Mesenchymal stem cell (in vitro differentiated cells and primary cell): Measurements from ENCODE around the gene MT1A.

ENCODE experiments used
- DNase-seq: peaks from one replicate; pipeline ENCODE4 v3.0.0-alpha.2; 2013
- H2AFZ ChIP-seq: one replicate; pipeline ENCODE4 v1.6.1; 2013; ENCODE audit warnings: low read depth, mild to moderate bottlenecking, control low read depth, inconsistent platforms, low read length, moderate library complexity
- H2AK5ac ChIP-seq: 2 replicates; pipeline ENCODE4 v1.6.1; 2013; ENCODE audit warnings: low read length, moderate library complexity, mild to moderate bottlenecking, inconsistent platforms; ENCODE audit not compliant: severe bottlenecking
- H2BK120ac ChIP-seq: one replicate; pipeline ENCODE4 v1.6.1; 2013; ENCODE audit warnings: low read depth, mild to moderate bottlenecking, inconsistent platforms, low read length, moderate library complexity
- H2BK12ac ChIP-seq, 2 experiments: one replicate each; pipeline ENCODE4 v1.6.1; 2013; ENCODE audit warnings: inconsistent platforms in 2 of 2, low read length in 2 of 2, mild to moderate bottlenecking in 2 of 2, moderate library complexity in 2 of 2, control low read depth in 1 of 2
- H2BK15ac ChIP-seq: one replicate; pipeline ENCODE4 v1.6.1; 2013; ENCODE audit warnings: mild to moderate bottlenecking, low read depth, inconsistent platforms; ENCODE audit not compliant: poor library complexity, severe bottlenecking
- H2BK5ac ChIP-seq: 2 replicates; pipeline ENCODE4 v1.6.1; 2013; ENCODE audit warnings: low read depth, mild to moderate bottlenecking, low read length, control low read depth, inconsistent platforms; ENCODE audit not compliant: poor library complexity, severe bottlenecking
- H3K14ac ChIP-seq, 2 experiments: one replicate each; pipeline ENCODE4 v1.6.1; 2013; ENCODE audit warnings: inconsistent platforms in 2 of 2, low read length in 2 of 2, control low read depth in 1 of 2, mild to moderate bottlenecking in 1 of 2, moderate library complexity in 1 of 2
- H3K18ac ChIP-seq, 2 experiments: one replicate each; pipeline ENCODE4 v1.6.1; 2013; ENCODE audit warnings: inconsistent platforms in 2 of 2, low read length in 2 of 2, control low read depth in 1 of 2, low read depth in 1 of 2, mild to moderate bottlenecking in 1 of 2
- H3K23ac ChIP-seq, 2 experiments: one replicate each; pipeline ENCODE4 v1.6.1; 2013; ENCODE audit warnings: inconsistent platforms in 2 of 2, low read length in 2 of 2, mild to moderate bottlenecking in 2 of 2, moderate library complexity in 2 of 2, control low read depth in 1 of 2
- H3K27ac ChIP-seq: 2 replicates; pipeline ENCODE4 v1.5.1; 2013; ENCODE audit warnings: mild to moderate bottlenecking, moderate library complexity, low read length, control low read depth, inconsistent platforms; ENCODE audit not compliant: poor library complexity, severe bottlenecking
- H3K27me3 ChIP-seq, 2 experiments: 2 replicates each; pipeline versions ENCODE4 v1.6.1 to v1.7.0; 2013; ENCODE audit warnings: low read length in 2 of 2, mild to moderate bottlenecking in 2 of 2, moderate library complexity in 2 of 2, control low read depth in 1 of 2, inconsistent platforms in 1 of 2; ENCODE audit not compliant: control insufficient read depth in 1 of 2, insufficient read depth in 1 of 2
- H3K36me3 ChIP-seq, 2 experiments: 2 replicates each; pipeline versions ENCODE4 v1.6.1 to v1.7.0; 2013; ENCODE audit warnings: low read length in 2 of 2, control low read depth in 1 of 2, inconsistent platforms in 1 of 2, low read depth in 1 of 2, mild to moderate bottlenecking in 1 of 2; ENCODE audit not compliant: insufficient read depth in 2 of 2, control insufficient read depth in 1 of 2
- H3K4ac ChIP-seq, 2 experiments: one replicate each; pipeline ENCODE4 v1.6.1; 2013; ENCODE audit warnings: inconsistent platforms in 2 of 2, low read length in 2 of 2, mild to moderate bottlenecking in 2 of 2, moderate library complexity in 2 of 2, control low read depth in 1 of 2, low read depth in 1 of 2
- H3K4me1 ChIP-seq: 2 replicates; pipeline ENCODE4 v1.6.1; 2013; ENCODE audit warnings: low read depth, low read length, control low read depth; ENCODE audit not compliant: control insufficient read depth, insufficient read depth
- H3K4me2 ChIP-seq: 2 replicates; pipeline ENCODE4 v1.6.1; 2013; ENCODE audit warnings: low read length, mild to moderate bottlenecking, inconsistent platforms; ENCODE audit not compliant: poor library complexity, severe bottlenecking
- H3K4me3 ChIP-seq, 2 experiments: 2 replicates each; pipeline versions ENCODE4 v1.5.1 to v1.7.0; 2013; ENCODE audit warnings: low read length in 2 of 2, mild to moderate bottlenecking in 2 of 2, control low read depth in 1 of 2, low read depth in 1 of 2; ENCODE audit not compliant: insufficient read depth in 1 of 2
- H3K79me1 ChIP-seq: replicated peaks from 2 replicates; pipeline ENCODE4 v1.6.1; 2013; ENCODE audit warnings: mild to moderate bottlenecking, control low read depth, low read length, inconsistent platforms; ENCODE audit not compliant: poor library complexity, severe bottlenecking
- H3K9ac ChIP-seq: 2 replicates; pipeline ENCODE4 v1.7.0; 2013; ENCODE audit warnings: mild to moderate bottlenecking, low read length, moderate library complexity
- H3K9me3 ChIP-seq: 2 replicates; pipeline ENCODE4 v1.7.0; 2013; ENCODE audit warnings: mild to moderate bottlenecking, low read length; ENCODE audit not compliant: control insufficient read depth
- H4K8ac ChIP-seq: one replicate; pipeline ENCODE4 v1.6.1; 2013; ENCODE audit warnings: inconsistent platforms, mild to moderate bottlenecking, low read length, moderate library complexity
- H4K91ac ChIP-seq: one replicate; pipeline ENCODE4 v1.6.1; 2013; ENCODE audit warnings: mild to moderate bottlenecking, low read length, inconsistent platforms
- WGBS: methylation state at CpG from one replicate; pipeline ENCODE4 v1.1.7; 2013; ENCODE audit warnings: mixed read lengths; 5-methylcytosine and 5-hydroxymethylcytosine counted together

MT1A gene

GRCh38 chr16:56628486-56629350, 9.7 kb upstream of the MT1A start:
- Histone ChIP-seq H3K79me1 (no peaks in the 10 kb centered on the region), H2AK5ac (no peak overlapping the region), H3K9ac (no peak overlapping the region), H3K14ac (no peak overlapping the region), H3K4me2 (no peak overlapping the region), H2BK120ac (no peak overlapping the region), H2BK5ac (no peak overlapping the region), H3K4me3 (no peak overlapping the region), H2BK15ac (no peak overlapping the region), H3K27me3 (peaks cover 0 to 18% of the 10 kb centered on the region in 2 experiments), H2BK12ac (peak overlapping the region in 1 of 2 experiments; percentile 59), H4K91ac (no peak overlapping the region), H4K8ac (no peak overlapping the region), H3K9me3 (no peaks in the 10 kb centered on the region), H2AFZ (no peak overlapping the region), H3K27ac (no peak overlapping the region), H3K23ac (no peak overlapping the region), H3K18ac (peak overlapping the region in 1 of 2 experiments; percentile 46), H3K36me3 (no peaks in the 10 kb centered on the region), H3K4ac (no peak overlapping the region), H3K4me1 (peaks cover 28% of the 10 kb centered on the region)
- DNase-seq = no peak
- 81% methylated on average over 9 of the region's 9 CpGs for WGBS

DNA sequence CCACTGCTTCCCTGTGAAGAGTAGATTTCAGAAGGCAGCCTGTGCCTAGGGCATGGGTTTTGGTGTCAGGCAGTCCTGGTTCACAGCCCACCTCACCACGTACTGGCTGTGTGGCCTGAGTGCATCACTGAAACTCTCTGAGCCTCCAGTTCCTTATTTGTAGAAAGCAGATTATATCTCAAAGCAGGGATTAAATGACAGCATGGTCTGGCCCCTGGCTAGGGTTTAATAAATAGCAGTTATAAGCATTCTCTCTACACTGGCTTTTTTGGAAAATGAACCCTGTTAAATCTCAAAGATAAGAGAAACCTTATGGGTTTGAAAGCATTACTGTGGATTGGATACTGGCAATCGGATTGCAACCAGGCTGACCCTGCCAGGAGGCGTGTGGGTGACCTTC, 8.9 kb upstream of the MT1A start:
- H2AK5ac ChIP-seq = no peak overlapping the region
- no peak overlapping the region for H3K23ac ChIP-seq
- H3K18ac ChIP-seq = no peak overlapping the region
- H3K79me1 ChIP-seq = no peaks in the 10 kb centered on the region
- H2BK5ac ChIP-seq = no peak overlapping the region
- no peak overlapping the region for H3K14ac ChIP-seq
- H3K4me2 ChIP-seq = no peak overlapping the region
- no peaks in the 10 kb centered on the region for H3K9me3 ChIP-seq
- no peak overlapping the region for H3K9ac ChIP-seq
- H3K36me3 ChIP-seq = no peaks in the 10 kb centered on the region
- peaks cover 0 to 26% of the 10 kb centered on the region in 2 experiments for H3K27me3 ChIP-seq
- H4K8ac ChIP-seq = no peak overlapping the region
- no peak overlapping the region for H2BK15ac ChIP-seq
- DNase-seq = no peak
- no peak overlapping the region for H3K4me3 ChIP-seq
- H3K4me1 ChIP-seq = peaks cover 28% of the 10 kb centered on the region
- H4K91ac ChIP-seq = no peak overlapping the region
- 98% methylated on average over 2 of the region's 3 CpGs for WGBS
- no peak overlapping the region for H2BK12ac ChIP-seq
- H3K27ac ChIP-seq = no peak overlapping the region
- H3K4ac ChIP-seq = no peak overlapping the region
- no peak overlapping the region for H2BK120ac ChIP-seq
- no peak overlapping the region for H2AFZ ChIP-seq

DNA sequence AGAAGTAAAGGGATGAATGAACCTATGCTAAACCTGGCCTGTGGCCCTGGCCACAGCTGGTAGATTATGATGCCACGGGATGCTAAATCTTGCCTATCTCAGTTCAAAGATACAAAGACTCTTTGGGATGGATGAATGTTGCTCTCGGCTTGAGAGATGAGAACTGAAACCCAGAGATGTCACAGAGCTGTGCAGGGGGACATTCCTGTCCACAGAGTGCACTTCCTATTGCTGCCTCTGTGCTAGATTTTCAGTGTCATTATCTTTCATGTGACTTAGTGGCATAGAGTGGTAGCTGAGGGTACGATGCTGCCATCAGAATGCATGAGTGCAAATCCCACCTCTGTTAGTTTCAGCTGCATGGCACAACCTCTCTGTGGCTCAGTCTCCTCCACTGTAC, 8.3 kb upstream of the MT1A start:
- WGBS = 86% methylated on average over 3 of the region's 3 CpGs
- no peak overlapping the region for H3K23ac ChIP-seq

GRCh38 chr16:56631197-56631596, 7.3 kb upstream of the MT1A start:
- 46% methylated on average over 10 of the region's 10 CpGs for WGBS
- Histone ChIP-seq H2BK5ac (no peak overlapping the region), H3K27ac (no peak overlapping the region), H2AFZ (no peak overlapping the region), H3K4me1 (peaks cover 22% of the 10 kb centered on the region), H4K91ac (no peak overlapping the region), H3K18ac (no peak overlapping the region), H3K23ac (no peak overlapping the region), H3K4me3 (no peak overlapping the region), H2BK120ac (no peak overlapping the region), H3K79me1 (no peaks in the 10 kb centered on the region), H3K36me3 (no peaks in the 10 kb centered on the region), H2AK5ac (no peak overlapping the region), H4K8ac (no peak overlapping the region), H3K14ac (no peak overlapping the region), H3K4ac (no peak overlapping the region), H3K9me3 (no peaks in the 10 kb centered on the region), H2BK15ac (no peak overlapping the region), H3K9ac (no peak overlapping the region), H2BK12ac (no peak overlapping the region), H3K27me3 (peaks cover 10 to 42% of the 10 kb centered on the region in 2 experiments), H3K4me2 (no peak overlapping the region)
- DNase-seq = no peak

More for the DNA sequence above, 8.3 kb upstream of the MT1A start:
- H2BK5ac ChIP-seq = no peak overlapping the region
- no peak overlapping the region for H2AK5ac ChIP-seq
- peaks cover under 1 to 32% of the 10 kb centered on the region in 2 experiments for H3K27me3 ChIP-seq
- H2AFZ ChIP-seq = no peak overlapping the region
- no peak overlapping the region for H3K18ac ChIP-seq
- no peak overlapping the region for H3K14ac ChIP-seq
- no peaks in the 10 kb centered on the region for H3K9me3 ChIP-seq
- H3K4ac ChIP-seq = no peak overlapping the region
- H3K27ac ChIP-seq = no peak overlapping the region
- H3K9ac ChIP-seq = no peak overlapping the region
- no peak overlapping the region for H2BK120ac ChIP-seq
- H3K36me3 ChIP-seq = no peaks in the 10 kb centered on the region
- no peak overlapping the region for H3K4me2 ChIP-seq
- no peaks in the 10 kb centered on the region for H3K79me1 ChIP-seq
- H2BK12ac ChIP-seq = no peak overlapping the region
- H4K8ac ChIP-seq = no peak overlapping the region
- H3K4me3 ChIP-seq = no peak overlapping the region
- H3K4me1 ChIP-seq = peaks cover 27% of the 10 kb centered on the region
- no peak for DNase-seq
- no peak overlapping the region for H2BK15ac ChIP-seq
- no peak overlapping the region for H4K91ac ChIP-seq
